GM03348 (cell line): ENCODE measurements around the gene NEIL3.
A peak's percentile ranks its signal among the peaks of the same experiment; 100 is the strongest.

Experiments
- DNase-seq: peaks from one replicate; pipeline ENCODE4 v3.0.0; 2012; ENCODE audit warnings: low spot score

NEIL3 gene

GRCh38 chr4:177367336-177367735 is 57.7 kb downstream of the NEIL3 start:
- no peak for DNase-seq

GRCh38 chr4:177369372-177369771 is 59.7 kb downstream of the NEIL3 start:
- peak; percentile 11 for DNase-seq

GRCh38 chr4:177371461-177371860 is 61.8 kb downstream of the NEIL3 start:
- DNase-seq: no peak

GRCh38 chr4:177374966-177375365 is 65.3 kb downstream of the NEIL3 start:
- no peak for DNase-seq

- DNase-seq: no peak
These were observed 65.7 kb downstream of the NEIL3 start for GRCh38 chr4:177375372-177375771.

GRCh38 chr4:177376024-177376423 is 66.3 kb downstream of the NEIL3 start:
- no peak for DNase-seq

- peak; percentile 17 for DNase-seq
These were observed 71.1 kb downstream of the NEIL3 start for GRCh38 chr4:177380730-177381287.

GRCh38 chr4:177381762-177382310 is 72.2 kb downstream of the NEIL3 start:
- no peak for DNase-seq

- peak; percentile 29 for DNase-seq
These were observed 75.3 kb downstream of the NEIL3 start for GRCh38 chr4:177384856-177385397.

- peak; percentile 24 for DNase-seq
These were observed 76.1 kb downstream of the NEIL3 start for GRCh38 chr4:177385576-177386277.

- DNase-seq: no peak
These were observed 76.7 kb downstream of the NEIL3 start for GRCh38 chr4:177386278-177386815.

GRCh38 chr4:177391287-177391686 is 81.6 kb downstream of the NEIL3 start:
- no peak for DNase-seq

- DNase-seq: no peak
These were observed 82.3 kb downstream of the NEIL3 start for GRCh38 chr4:177391953-177392352.

- DNase-seq: no peak
These were observed 83.6 kb downstream of the NEIL3 start for GRCh38 chr4:177393236-177393635.

GRCh38 chr4:177396352-177396751 is 86.7 kb downstream of the NEIL3 start:
- DNase-seq: no peak

GRCh38 chr4:177400030-177400429 is 90.4 kb downstream of the NEIL3 start:
- DNase-seq: no peak

GRCh38 chr4:177401658-177402273 is 92.1 kb downstream of the NEIL3 start:
- DNase-seq: no peak

GRCh38 chr4:177403746-177404145 is 94.1 kb downstream of the NEIL3 start:
- DNase-seq: no peak

- DNase-seq: no peak
These were observed 94.7 kb downstream of the NEIL3 start for GRCh38 chr4:177404342-177404741.

GRCh38 chr4:177404986-177405385 is 95.3 kb downstream of the NEIL3 start:
- no peak for DNase-seq

GRCh38 chr4:177405508-177405907 is 95.8 kb downstream of the NEIL3 start:
- no peak for DNase-seq

- DNase-seq: no peak
These were observed 98.3 kb downstream of the NEIL3 start for GRCh38 chr4:177408023-177408422.

- no peak for DNase-seq
These were observed 100.9 kb downstream of the NEIL3 start for GRCh38 chr4:177410566-177410965.
